ENCODE measurements around the gene NOL9. TPM values are rescaled to one million over a fixed set of nuclear protein-coding genes. Genes with fewer than 3 reads are reported as not detected.

NOL9 gene
- total RNA-seq, 1 donor from 2014 or later = 16.7 TPM

DNA sequence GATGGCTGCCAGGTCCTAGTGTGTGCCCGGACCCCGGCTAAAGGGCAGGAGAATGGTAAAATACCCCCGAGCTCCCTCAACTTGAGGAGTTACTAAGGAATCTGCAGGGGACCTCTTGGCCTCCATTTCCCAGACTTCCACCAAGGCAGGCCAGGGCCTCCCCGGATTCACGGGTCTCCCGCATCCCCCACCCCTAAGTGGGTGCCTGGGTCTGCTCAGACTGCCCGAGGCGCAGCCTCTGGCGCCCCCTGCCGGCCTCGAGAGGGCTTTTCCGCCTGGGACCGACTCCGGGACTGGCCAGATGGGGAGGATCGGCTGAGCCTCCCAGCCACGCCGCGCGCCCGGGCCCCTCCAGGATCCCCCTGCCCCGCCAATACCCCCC is 64.5 kb downstream of the NOL9 start:
- no peak for TF ChIP-seq POLR2AphosphoS5 (IDR thresholded peaks at IDR 0.05; ENCODE audit: insufficient read depth in 1 of 2, low read depth in 1 of 2)
- TF ChIP-seq, protein P1, sequence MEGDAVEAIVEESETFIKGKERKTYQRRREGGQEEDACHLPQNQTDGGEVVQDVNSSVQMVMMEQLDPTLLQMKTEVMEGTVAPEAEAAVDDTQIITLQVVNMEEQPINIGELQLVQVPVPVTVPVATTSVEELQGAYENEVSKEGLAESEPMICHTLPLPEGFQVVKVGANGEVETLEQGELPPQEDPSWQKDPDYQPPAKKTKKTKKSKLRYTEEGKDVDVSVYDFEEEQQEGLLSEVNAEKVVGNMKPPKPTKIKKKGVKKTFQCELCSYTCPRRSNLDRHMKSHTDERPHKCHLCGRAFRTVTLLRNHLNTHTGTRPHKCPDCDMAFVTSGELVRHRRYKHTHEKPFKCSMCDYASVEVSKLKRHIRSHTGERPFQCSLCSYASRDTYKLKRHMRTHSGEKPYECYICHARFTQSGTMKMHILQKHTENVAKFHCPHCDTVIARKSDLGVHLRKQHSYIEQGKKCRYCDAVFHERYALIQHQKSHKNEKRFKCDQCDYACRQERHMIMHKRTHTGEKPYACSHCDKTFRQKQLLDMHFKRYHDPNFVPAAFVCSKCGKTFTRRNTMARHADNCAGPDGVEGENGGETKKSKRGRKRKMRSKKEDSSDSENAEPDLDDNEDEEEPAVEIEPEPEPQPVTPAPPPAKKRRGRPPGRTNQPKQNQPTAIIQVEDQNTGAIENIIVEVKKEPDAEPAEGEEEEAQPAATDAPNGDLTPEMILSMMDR (IDR thresholded peaks at IDR 0.05) = peak; percentile 60 to 67 (median 63)
- no peaks in the 10 kb centered on the region for H3K36me3 ChIP-seq
- no peak for DNase-seq (ENCODE audit: extremely low spot score in 2 of 2)

DNA sequence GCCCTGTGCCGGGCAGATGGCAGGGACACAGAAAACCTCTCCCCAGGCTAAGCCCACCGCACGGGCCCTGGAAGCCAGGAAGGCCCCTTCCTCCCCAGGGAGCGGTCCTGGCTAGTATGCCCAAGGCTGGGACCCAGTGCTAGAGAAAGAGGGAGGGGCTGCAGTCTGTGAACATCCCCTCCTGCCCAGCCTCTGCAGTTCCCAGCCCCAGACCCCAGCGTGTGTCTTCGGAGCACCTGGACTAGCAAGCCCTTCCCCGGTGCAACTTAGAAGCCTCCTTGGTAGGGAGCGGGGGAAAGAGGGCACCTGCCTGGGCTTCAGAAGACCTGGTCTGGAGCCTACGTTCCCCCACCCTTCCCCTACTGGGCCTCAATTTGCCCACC is 64.9 kb downstream of the NOL9 start:
- peak overlapping the region in 1 of 2 donors; percentile 58 for H3K4me3 ChIP-seq

More for the DNA sequence above, 64.5 kb downstream of the NOL9 start:
- Histone ChIP-seq H3K27me3 (no peaks in the 10 kb centered on the region), H3K9me3 (no peaks in the 10 kb centered on the region), H3K4me3 (peak overlapping the region; percentile 52 to 58), H3K4me1 (peaks cover 58% of the 10 kb centered on the region), H3K27ac (peak overlapping the region; percentile 90)
- intact Hi-C loops (cut with DNase I) = loop anchor here (10.0 kb wide), 1 partner anchor 155 kb away; no protein-coding TSS in a partner anchor

DNA sequence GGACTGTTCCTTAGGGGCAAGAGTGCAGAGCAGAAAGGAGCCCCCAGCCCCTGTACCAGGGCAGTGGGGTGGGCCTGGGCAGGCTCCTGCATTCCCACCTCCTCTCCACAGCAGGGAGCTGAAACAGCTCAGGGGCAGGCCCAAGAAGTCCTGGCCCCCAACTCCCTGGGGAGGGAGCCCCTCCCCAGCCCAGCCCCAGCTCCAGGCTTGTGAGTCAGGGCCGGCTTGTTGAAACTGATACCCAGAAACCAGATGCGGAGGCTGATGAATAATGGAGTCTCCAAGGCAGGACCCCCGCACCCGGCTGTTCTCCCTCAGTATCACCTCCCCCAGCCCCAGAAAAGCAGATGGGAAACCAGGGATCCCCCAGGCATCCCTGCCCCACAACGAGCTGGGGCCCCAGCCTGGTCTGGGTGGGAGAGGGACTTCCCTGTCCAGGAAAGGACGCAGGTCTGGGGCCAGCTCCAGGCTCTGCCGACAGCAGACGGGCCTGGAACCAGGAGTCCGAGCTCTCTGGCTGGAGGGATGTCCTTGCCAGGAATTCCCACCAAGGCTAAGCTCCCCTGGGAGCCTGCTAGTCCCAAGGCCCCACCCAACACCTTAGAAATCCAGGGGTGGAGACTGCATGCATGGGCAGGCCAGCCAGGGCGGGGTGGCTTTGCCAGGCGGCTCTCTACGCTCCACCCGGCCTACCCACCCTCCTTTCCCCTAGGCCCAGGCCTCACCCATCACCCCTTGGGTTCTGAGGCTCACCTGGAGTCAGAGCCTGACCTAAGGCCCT is 65.5 kb downstream of the NOL9 start:
- no peaks in the 10 kb centered on the region for H3K27me3 ChIP-seq
- peak overlapping the region; percentile 90 for H3K27ac ChIP-seq
- intact Hi-C loops (cut with DNase I) = loop anchor here (10.0 kb wide), 1 partner anchor 156 kb away; no protein-coding TSS in a partner anchor
- peaks cover 59% of the 10 kb centered on the region for H3K4me1 ChIP-seq
- DNase-seq (ENCODE audit: extremely low spot score in 2 of 2) = no peak
- no peak overlapping the region for H3K4me3 ChIP-seq
- no peaks in the 10 kb centered on the region for H3K9me3 ChIP-seq
- no peak for TF ChIP-seq POLR2A (IDR thresholded peaks at IDR 0.05)
- TF ChIP-seq POLR2AphosphoS5 (IDR thresholded peaks at IDR 0.05; ENCODE audit: insufficient read depth in 1 of 2, low read depth in 1 of 2) = peak; percentile 7 to 24
- H3K36me3 ChIP-seq = no peaks in the 10 kb centered on the region

More for the DNA sequence above, 64.9 kb downstream of the NOL9 start:
- intact Hi-C loops (cut with DNase I) = loop anchor here (10.0 kb wide), 1 partner anchor 155 kb away; no protein-coding TSS in a partner anchor
- no peak for DNase-seq (ENCODE audit: extremely low spot score in 2 of 2)
- Histone ChIP-seq H3K4me1 (peaks cover 59% of the 10 kb centered on the region), H3K9me3 (no peaks in the 10 kb centered on the region), H3K27me3 (no peaks in the 10 kb centered on the region), H3K36me3 (no peaks in the 10 kb centered on the region), H3K27ac (peak overlapping the region; percentile 90)
- TF ChIP-seq POLR2AphosphoS5 (IDR thresholded peaks at IDR 0.05; ENCODE audit: insufficient read depth in 1 of 2, low read depth in 1 of 2) (no peak), POLR2A (IDR thresholded peaks at IDR 0.05) (no peak)
- TF ChIP-seq, protein P1 (IDR thresholded peaks at IDR 0.05) = no peak

DNA sequence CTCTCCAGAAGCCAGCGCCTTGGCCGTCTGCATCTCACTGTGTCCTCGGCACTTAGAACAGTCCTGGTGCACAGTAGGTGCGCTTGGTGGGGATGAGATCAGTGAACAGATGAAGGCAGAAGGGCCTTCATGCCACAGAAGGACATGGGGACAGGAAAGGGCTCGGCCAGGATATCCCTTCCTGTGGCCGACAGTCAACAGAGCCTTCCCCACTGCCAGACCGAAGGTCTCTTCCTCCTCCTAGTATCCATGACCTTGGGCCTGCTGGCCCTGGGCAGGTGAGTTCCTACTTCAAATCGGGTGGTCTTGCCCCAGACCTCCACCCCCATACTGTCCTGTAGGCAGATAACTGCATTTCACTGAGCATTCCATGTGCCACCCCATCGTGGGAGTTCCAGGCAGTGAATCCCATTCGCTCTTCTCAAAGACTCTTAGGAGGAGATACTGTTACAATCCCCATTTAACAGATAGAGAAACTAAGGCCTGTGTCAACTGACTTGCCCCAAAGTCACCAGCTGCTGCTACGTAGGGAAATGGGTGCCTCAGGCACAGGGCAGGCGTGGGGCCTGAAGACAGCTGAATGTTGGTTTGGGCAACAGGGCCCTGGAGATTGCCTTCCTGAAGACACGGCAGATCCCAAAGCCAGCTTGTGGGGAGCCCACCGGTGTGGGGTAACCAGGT is 66.4 kb downstream of the NOL9 start:
- Histone ChIP-seq H3K27me3 (no peaks in the 10 kb centered on the region), H3K36me3 (no peaks in the 10 kb centered on the region), H3K4me3 (no peak overlapping the region), H3K27ac (peak overlapping the region; percentile 90), H3K9me3 (no peaks in the 10 kb centered on the region), H3K4me1 (peaks cover 59% of the 10 kb centered on the region)
- TF ChIP-seq, protein P1 (IDR thresholded peaks at IDR 0.05) = no peak
- TF ChIP-seq POLR2A (IDR thresholded peaks at IDR 0.05) (no peak), POLR2AphosphoS5 (IDR thresholded peaks at IDR 0.05; ENCODE audit: insufficient read depth in 1 of 2, low read depth in 1 of 2) (no peak)
- DNase-seq (ENCODE audit: extremely low spot score in 2 of 2) = no peak
- intact Hi-C loops (cut with DNase I) = loop anchor here (10.0 kb wide), 1 partner anchor 157 kb away; no protein-coding TSS in a partner anchor

DNA sequence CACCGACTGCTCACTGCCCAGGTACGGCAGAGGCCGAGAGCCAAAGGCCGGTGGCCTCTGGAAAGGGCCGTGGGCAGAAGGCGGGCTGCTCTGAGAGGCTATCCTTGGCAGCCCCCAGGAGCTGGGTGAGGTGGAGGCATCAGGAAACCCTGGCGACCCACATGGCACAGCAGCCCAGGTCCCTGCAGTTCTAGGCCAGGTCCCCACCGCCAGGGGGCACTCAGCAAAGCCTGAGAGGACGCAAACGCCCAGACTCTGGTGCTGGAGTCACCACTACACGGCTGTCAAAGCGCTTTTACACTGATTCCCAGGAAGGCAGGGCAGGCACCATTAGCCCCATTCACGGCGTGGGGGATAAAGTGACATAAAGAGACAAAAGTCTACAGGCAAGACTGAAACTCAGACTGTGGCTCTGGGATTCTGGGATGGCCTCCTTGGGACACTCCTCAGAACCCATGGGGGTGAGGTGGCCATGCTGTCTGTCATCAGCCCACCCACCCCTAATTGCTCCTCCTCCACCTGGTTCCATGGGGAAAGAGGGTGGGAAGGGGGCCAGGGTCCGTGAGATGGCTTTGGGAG is 67.8 kb downstream of the NOL9 start:
- H3K9me3 ChIP-seq = no peaks in the 10 kb centered on the region
- H3K36me3 ChIP-seq = no peaks in the 10 kb centered on the region
- H3K4me3 ChIP-seq = peak overlapping the region; percentile 47 to 49
- peaks cover 51% of the 10 kb centered on the region for H3K4me1 ChIP-seq
- peak overlapping the region; percentile 41 for H3K27ac ChIP-seq
- no peaks in the 10 kb centered on the region for H3K27me3 ChIP-seq
- TF ChIP-seq POLR2A (IDR thresholded peaks at IDR 0.05) = no peak
- TF ChIP-seq, protein P1 (IDR thresholded peaks at IDR 0.05) = peak; percentile 34 to 77 (median 66)
- TF ChIP-seq POLR2AphosphoS5 (IDR thresholded peaks at IDR 0.05; ENCODE audit: insufficient read depth in 1 of 2, low read depth in 1 of 2) = no peak
- DNase-seq (ENCODE audit: extremely low spot score in 2 of 2) = no peak
- intact Hi-C loops (cut with DNase I) = loop anchor here (10.0 kb wide), 1 partner anchor 158 kb away; no protein-coding TSS in a partner anchor

Measured in vagina (tissue), 2 donors.